ENCODE measurements around the gene IL17RE. TPM values are rescaled to one million over a fixed set of nuclear protein-coding genes. Genes with fewer than 3 reads are reported as not detected.
"Not testable (repeated sequence)": the region's sequence is repeated elsewhere in the genome, so short reads cannot be mapped to it uniquely, and the experiment has no call there.

Gene IL17RE
- total RNA-seq, 8 experiments from 2014 or later, result 0.23 to 1.8 (median 0.45) TPM

DNA sequence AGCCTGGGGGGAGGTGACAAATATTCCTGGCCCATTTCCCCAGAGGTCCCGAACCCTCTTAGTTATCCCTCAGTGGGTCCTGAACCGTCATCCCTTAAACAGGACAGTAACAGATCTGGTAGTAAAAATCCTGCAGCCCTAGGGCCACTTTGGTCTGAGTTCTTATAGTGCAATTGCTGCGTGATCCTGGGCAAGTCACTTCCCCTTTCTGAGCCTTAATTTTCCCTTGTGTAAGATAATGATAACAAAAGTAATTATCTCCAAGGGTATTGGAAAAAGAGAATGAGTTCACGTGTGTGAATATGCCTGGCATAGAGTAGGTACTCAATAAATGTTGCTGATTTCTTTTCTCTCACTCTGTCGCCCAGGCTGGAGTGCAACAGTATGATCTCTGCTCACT, 15.2 kb upstream of the IL17RE start:
- 46 to 95% (median 73%) methylated on average over 1 to 5 of the region's 5 CpGs; no CpG with 5 or more reads in 1 of the 10 experiments for WGBS, 10 experiments
- ATAC-seq (replicated peaks in 6 of 8), result no peak
- in situ Hi-C loops (cut with MboI; ENCODE audit: low pct_unique_long_range_greater_than_20kb in 2 of 9, low sequenced_read_pairs in 9 of 9, unreplicated experiment in 9 of 9), result no loop called here
- H3K4me1 ChIP-seq (replicated peaks in 1 of 2), result peaks cover 7 to 8% of the 10 kb centered on the region in 2 donors
- H3K4me3 ChIP-seq, result no peak overlapping the region
- no peak overlapping the region for H3K27ac ChIP-seq

- peaks cover 7 to 8% of the 10 kb centered on the region in 2 donors for H3K4me1 ChIP-seq (replicated peaks in 1 of 2)
- no peak overlapping the region for H3K4me3 ChIP-seq
- in situ Hi-C loops (cut with MboI; ENCODE audit: low pct_unique_long_range_greater_than_20kb in 2 of 9, low sequenced_read_pairs in 9 of 9, unreplicated experiment in 9 of 9), result no loop called here
- H3K27ac ChIP-seq, result no peak overlapping the region
- WGBS, 10 experiments, result 54 to 100% (median 83%) methylated on average over 1 to 3 of the region's 3 CpGs; no CpG with 5 or more reads in 3 of the 10 experiments
- no peak for ATAC-seq (replicated peaks in 6 of 8)
Measured at GRCh38 chr3:9888540-9888939, 14.1 kb upstream of the IL17RE start.

- in situ Hi-C loops (cut with MboI; ENCODE audit: low pct_unique_long_range_greater_than_20kb in 2 of 9, low sequenced_read_pairs in 9 of 9, unreplicated experiment in 9 of 9), result no loop called here
- H3K27ac ChIP-seq, result no peak overlapping the region
- WGBS, 10 experiments, result 19 to 81% (median 70%) methylated on average over 2 to 5 of the region's 5 CpGs
- H3K4me3 ChIP-seq, result no peak overlapping the region
- no peak for ATAC-seq (replicated peaks in 6 of 8)
- peaks cover 7 to 8% of the 10 kb centered on the region in 2 donors for H3K4me1 ChIP-seq (replicated peaks in 1 of 2)
Measured at GRCh38 chr3:9889405-9889804, 13.2 kb upstream of the IL17RE start.

DNA sequence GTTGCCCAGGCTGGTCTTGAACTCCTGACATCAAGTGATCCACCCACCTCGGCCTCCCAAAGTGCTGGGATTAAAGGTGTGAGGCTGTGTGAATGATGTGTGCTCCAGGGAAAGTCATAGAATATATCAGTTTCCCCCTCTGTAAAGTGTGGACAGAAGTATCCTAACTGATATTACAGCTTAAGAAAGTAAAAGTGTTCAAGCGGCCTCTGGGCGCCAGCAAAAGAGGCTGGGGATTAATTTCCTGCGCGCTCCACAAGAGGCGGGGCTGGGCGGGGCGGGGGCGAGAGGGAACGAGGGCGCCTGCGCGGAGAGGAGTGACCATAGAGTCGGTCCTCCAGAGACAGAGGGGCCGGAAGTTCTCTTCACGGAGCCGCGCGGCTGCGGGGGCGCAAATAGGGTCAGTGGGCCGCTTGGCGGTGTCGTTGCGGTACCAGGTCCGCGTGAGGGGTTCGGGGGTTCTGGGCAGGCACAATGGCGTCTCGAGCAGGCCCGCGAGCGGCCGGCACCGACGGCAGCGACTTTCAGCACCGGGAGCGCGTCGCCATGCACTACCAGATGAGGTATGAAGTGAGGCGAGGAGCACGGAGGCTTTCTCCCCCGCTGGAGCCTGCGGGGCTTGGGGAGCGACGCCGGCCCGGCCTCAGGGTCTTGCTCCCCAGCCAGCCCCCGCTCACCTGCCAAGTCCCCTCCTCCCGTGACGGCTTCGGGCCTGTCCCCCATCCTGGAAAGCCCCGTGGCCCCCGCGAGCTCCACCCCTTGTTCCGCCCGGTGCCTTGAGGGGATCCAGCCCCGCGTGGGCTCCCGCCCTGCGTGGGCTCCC, 12.2 kb upstream of the IL17RE start, which contains the start of gene JAGN1:
JAGN1 (plus strand) TSS at position 362 of the 823 bp plus-strand sequence; CDS start at position 475, 113 bp downstream.
- in situ Hi-C loops (cut with MboI; ENCODE audit: low pct_unique_long_range_greater_than_20kb in 2 of 9, low sequenced_read_pairs in 9 of 9, unreplicated experiment in 9 of 9), result no loop called here
- ATAC-seq (replicated peaks in 6 of 8), result peak; percentile 86 to 97 (median 95)
- H3K27ac ChIP-seq, result peak within 1 kb of the TSS; percentile 83 to 88
- H3K4me1 ChIP-seq (replicated peaks in 1 of 2), result peaks cover 7 to 8% of the 10 kb centered on the region in 2 donors
- WGBS, 10 experiments, result 0% methylated on average over 1 to 4 of the region's 62 CpGs; no CpG with 5 or more reads in 8 of the 10 experiments
- H3K4me3 ChIP-seq, result peak within 1 kb of the TSS; percentile 85 to 99 (median 88)

DNA sequence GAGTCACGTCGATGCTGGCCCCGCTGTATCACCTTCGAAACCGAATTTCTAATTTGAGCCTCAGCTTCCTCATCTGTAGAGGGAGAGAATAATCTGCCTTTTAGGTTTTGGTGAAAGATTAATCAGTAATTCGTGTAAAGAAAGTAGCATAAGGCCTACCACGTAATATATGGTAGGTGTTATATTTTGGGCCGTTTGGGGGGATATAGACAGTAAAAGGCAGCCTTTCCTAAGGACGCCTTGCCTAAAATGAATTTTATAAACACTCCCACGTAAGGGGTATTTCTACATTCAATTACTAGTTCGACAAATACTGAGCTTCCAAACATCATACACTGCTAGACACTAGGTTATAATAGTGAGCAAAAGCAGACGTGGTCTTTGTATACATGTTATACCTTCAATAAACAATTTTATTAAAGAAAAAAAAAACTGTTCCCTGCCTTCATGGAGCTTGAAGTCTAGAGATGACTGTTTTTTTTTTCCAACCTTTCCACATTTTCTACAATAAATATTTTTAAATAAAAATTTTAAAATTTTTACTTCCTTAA, 11.5 kb upstream of the IL17RE start:
- peak overlapping the region; percentile 83 to 88 for H3K27ac ChIP-seq
- WGBS, 10 experiments, result 4 to 40% (median 11%) methylated on average over 1 to 12 of the region's 12 CpGs; no CpG with 5 or more reads in 1 of the 10 experiments
- H3K4me1 ChIP-seq (replicated peaks in 1 of 2), result peaks cover 7 to 8% of the 10 kb centered on the region in 2 donors
- ATAC-seq (replicated peaks in 6 of 8), result no peak
- H3K4me3 ChIP-seq, result peak overlapping the region; percentile 85 to 99 (median 88)
- in situ Hi-C loops (cut with MboI; ENCODE audit: low pct_unique_long_range_greater_than_20kb in 2 of 9, low sequenced_read_pairs in 9 of 9, unreplicated experiment in 9 of 9), result no loop called here

DNA sequence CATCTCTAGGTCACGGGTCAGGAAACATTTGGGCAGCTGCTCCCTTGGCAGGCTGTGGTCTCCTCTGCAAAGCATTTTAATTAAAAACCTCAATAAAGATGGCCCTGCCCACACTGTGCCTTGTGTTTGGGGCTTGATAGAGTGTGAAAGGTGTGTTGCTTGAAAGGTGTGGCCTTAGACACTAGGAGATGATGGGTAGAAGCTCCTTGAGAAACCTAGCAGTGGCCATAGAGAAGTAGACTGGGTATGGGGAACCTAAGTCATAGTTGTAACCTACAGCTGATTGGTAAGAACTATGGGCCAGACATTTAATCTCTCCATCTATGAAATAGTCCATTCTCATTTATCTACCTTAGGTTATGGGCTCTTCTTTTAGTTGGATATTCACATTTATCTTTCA, 8.9 kb upstream of the IL17RE start:
- in situ Hi-C loops (cut with MboI; ENCODE audit: low pct_unique_long_range_greater_than_20kb in 2 of 9, low sequenced_read_pairs in 9 of 9, unreplicated experiment in 9 of 9), result no loop called here

GRCh38 chr3:9895715-9896114, 6.9 kb upstream of the IL17RE start:
- H3K4me3 ChIP-seq; ATAC-seq (replicated peaks in 6 of 8); H3K27ac ChIP-seq; H3K4me1 ChIP-seq (replicated peaks in 1 of 2); in situ Hi-C loops (cut with MboI; ENCODE audit: low pct_unique_long_range_greater_than_20kb in 2 of 9, low sequenced_read_pairs in 9 of 9, unreplicated experiment in 9 of 9): not testable (repeated sequence)
- 70 to 100% (median 100%) methylated on average over 1 to 3 of the region's 3 CpGs; no CpG with 5 or more reads in 2 of the 10 experiments for WGBS, 10 experiments

More for the DNA sequence above, 8.9 kb upstream of the IL17RE start:
- WGBS, 10 experiments, result 67 to 100% (median 92%) methylated on average over 1 of the region's 1 CpG; no CpG with 5 or more reads in 4 of the 10 experiments
- ATAC-seq (replicated peaks in 6 of 8), result no peak
- H3K27ac ChIP-seq, result no peak overlapping the region
- peaks cover 8 to 12% of the 10 kb centered on the region in 2 donors for H3K4me1 ChIP-seq (replicated peaks in 1 of 2)
- H3K4me3 ChIP-seq, result no peak overlapping the region

GRCh38 chr3:9896755-9897407, 5.8 kb upstream of the IL17RE start:
- H3K4me1 ChIP-seq (replicated peaks in 1 of 2); ATAC-seq (replicated peaks in 6 of 8); H3K27ac ChIP-seq; H3K4me3 ChIP-seq; in situ Hi-C loops (cut with MboI; ENCODE audit: low pct_unique_long_range_greater_than_20kb in 2 of 9, low sequenced_read_pairs in 9 of 9, unreplicated experiment in 9 of 9): not testable (repeated sequence)
- WGBS, 10 experiments, result 84 to 100% (median 98%) methylated on average over 1 to 8 of the region's 10 CpGs; no CpG with 5 or more reads in 1 of the 10 experiments

- 26 to 100% (median 73%) methylated on average over 1 to 4 of the region's 4 CpGs for WGBS, 10 experiments
- Histone ChIP-seq H3K27ac (no peak overlapping the region), H3K4me1 (replicated peaks in 1 of 2) (peaks cover 0 to 5% of the 10 kb centered on the region in 2 donors), H3K4me3 (no peak overlapping the region)
- ATAC-seq (replicated peaks in 6 of 8), result peak in 2 of 8 experiments; percentile 16 to 48
- in situ Hi-C loops (cut with MboI; ENCODE audit: low pct_unique_long_range_greater_than_20kb in 2 of 9, low sequenced_read_pairs in 9 of 9, unreplicated experiment in 9 of 9), result no loop called here
Measured at GRCh38 chr3:9897408-9898372, 5.0 kb upstream of the IL17RE start.

- Histone ChIP-seq H3K4me1 (replicated peaks in 1 of 2) (peaks cover 0 to 5% of the 10 kb centered on the region in 2 donors), H3K4me3 (no peak overlapping the region), H3K27ac (no peak overlapping the region)
- in situ Hi-C loops (cut with MboI; ENCODE audit: low pct_unique_long_range_greater_than_20kb in 2 of 9, low sequenced_read_pairs in 9 of 9, unreplicated experiment in 9 of 9), result no loop called here
- no peak for ATAC-seq (replicated peaks in 6 of 8)
- WGBS, 10 experiments, result 20 to 100% (median 69%) methylated on average over 1 to 3 of the region's 8 CpGs; no CpG with 5 or more reads in 4 of the 10 experiments
Measured at GRCh38 chr3:9898467-9899241, 4.0 kb upstream of the IL17RE start.

DNA sequence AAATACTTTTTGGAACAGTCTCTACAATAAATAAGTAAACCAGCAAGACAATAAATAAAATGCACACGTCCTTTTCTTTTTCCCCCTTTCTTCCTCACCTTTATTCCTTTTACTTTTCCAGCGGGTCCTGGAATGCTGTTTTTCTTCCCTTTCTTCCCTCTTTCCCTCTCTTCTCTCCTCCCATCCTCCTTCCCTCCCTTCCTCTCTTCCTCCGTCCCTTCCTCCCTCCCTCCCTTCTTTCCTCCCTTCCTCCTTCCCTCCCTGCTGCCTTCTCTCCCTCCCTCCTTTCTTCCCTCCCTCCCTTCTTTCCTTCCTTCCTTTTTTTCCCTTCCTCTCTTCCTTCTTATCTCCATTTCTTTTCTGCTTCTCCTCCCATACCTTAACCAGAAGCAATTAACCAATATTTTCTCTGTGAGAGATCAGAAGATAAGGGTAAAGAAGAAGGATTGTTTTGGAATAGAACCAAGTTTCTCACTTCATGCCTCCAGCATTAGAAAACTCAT, 3.3 kb upstream of the IL17RE start:
- in situ Hi-C loops (cut with MboI; ENCODE audit: low pct_unique_long_range_greater_than_20kb in 2 of 9, low sequenced_read_pairs in 9 of 9, unreplicated experiment in 9 of 9), result no loop called here
- 55 to 88% (median 70%) methylated on average over 1 to 3 of the region's 3 CpGs; no CpG with 5 or more reads in 3 of the 10 experiments for WGBS, 10 experiments
- ATAC-seq (replicated peaks in 6 of 8), result no peak
- Histone ChIP-seq H3K4me1 (replicated peaks in 1 of 2) (peaks cover 0 to 5% of the 10 kb centered on the region in 2 donors), H3K27ac (no peak overlapping the region), H3K4me3 (no peak overlapping the region)

All from motor neuron (in vitro differentiated cells).